ENCODE results near the gene PDE4D.

PDE4D gene

GRCh38 chr5:59236986-59237385, 656.5 kb downstream of the PDE4D start:
- DNase-seq: no peak

GRCh38 chr5:59236448-59236847, 657.1 kb downstream of the PDE4D start:
- DNase-seq: no peak

- no peak for DNase-seq
Measured at GRCh38 chr5:59234236-59234635, 659.3 kb downstream of the PDE4D start.

- DNase-seq: no peak
Measured at GRCh38 chr5:59231221-59231931, 662.1 kb downstream of the PDE4D start.

GRCh38 chr5:59222687-59223511, 670.6 kb downstream of the PDE4D start:
- no peak for DNase-seq

- DNase-seq: no peak
Measured at GRCh38 chr5:59221769-59222168, 671.8 kb downstream of the PDE4D start.

- no peak for DNase-seq
Measured at GRCh38 chr5:59218424-59219045, 675.0 kb downstream of the PDE4D start.

GRCh38 chr5:59216841-59217240, 676.7 kb downstream of the PDE4D start:
- DNase-seq: no peak

GRCh38 chr5:59212596-59212995, 680.9 kb downstream of the PDE4D start:
- no peak for DNase-seq

GRCh38 chr5:59209758-59210359, 683.7 kb downstream of the PDE4D start:
- DNase-seq: no peak

GRCh38 chr5:59208474-59208873, 685.1 kb downstream of the PDE4D start:
- DNase-seq: no peak

GRCh38 chr5:59207401-59207800, 686.1 kb downstream of the PDE4D start:
- DNase-seq: no peak

GRCh38 chr5:59206132-59206581, 687.4 kb downstream of the PDE4D start:
- DNase-seq: no peak

GRCh38 chr5:59204114-59204897, 689.2 kb downstream of the PDE4D start:
- no peak for DNase-seq

GRCh38 chr5:59199868-59200267, 693.7 kb downstream of the PDE4D start:
- no peak for DNase-seq

GRCh38 chr5:59198832-59199231, 694.7 kb downstream of the PDE4D start:
- no peak for DNase-seq

- no peak for DNase-seq
Measured at GRCh38 chr5:59198365-59198764, 695.2 kb downstream of the PDE4D start.

GRCh38 chr5:59197911-59198310, 695.6 kb downstream of the PDE4D start:
- no peak for DNase-seq

- DNase-seq: no peak
Measured at GRCh38 chr5:59193616-59194319, 699.8 kb downstream of the PDE4D start.

GRCh38 chr5:59190746-59191145, 702.8 kb downstream of the PDE4D start:
- DNase-seq: no peak

- DNase-seq: no peak
Measured at GRCh38 chr5:59189472-59190244, 703.9 kb downstream of the PDE4D start.

All from effector CD4-positive, alpha-beta T cell (primary cell).